Tibial artery (tissue), 4 donors: Measurements from ENCODE around the gene LHPP.

Experiments
- DNase-seq, 2 donors: peaks; one replicate each; pipeline ENCODE4 v3.0.0-alpha.2; 2019
- H3K27ac ChIP-seq, 2 donors: fragments of 200-600 bp; sonication (generic) in 1 of 2; 1 replicate in 1 of 2; 2 replicates in 1 of 2; pipeline ENCODE4 v1.5.1; 2018 to 2019; ENCODE audit warnings: mild to moderate bottlenecking in 1 of 2
- H3K27me3 ChIP-seq, 2 donors: fragments of 200-600 bp; sonication (generic) in 1 of 2; one replicate each; pipeline versions ENCODE4 v1.5.1 to v1.6.0; 2016 to 2019
- H3K36me3 ChIP-seq, 3 donors: fragments of 200-600 bp; sonication (generic) in 2 of 3; one replicate each; pipeline ENCODE4 v1.5.1; 2016 to 2019; ENCODE audit warnings: mild to moderate bottlenecking in 2 of 3
- H3K4me1 ChIP-seq, 4 donors: fragments of 200-600 bp; sonication (generic) in 2 of 4; 1 replicate in 3 of 4; 2 replicates in 1 of 4; pipeline ENCODE4 v1.5.1; 2016 to 2019
- H3K4me3 ChIP-seq, 2 donors: fragments of 200-600 bp; sonication (generic) in 1 of 2; 1 replicate in 1 of 2; 2 replicates in 1 of 2; pipeline ENCODE4 v1.5.1; 2018 to 2019; ENCODE audit warnings: mild to moderate bottlenecking in 2 of 2
- H3K9me3 ChIP-seq, 3 donors: fragments of 200-600 bp; sonication (generic) in 1 of 3; one replicate each; pipeline ENCODE4 v1.5.1; 2016 to 2019
- intact Hi-C: fragments of 100-400 bp; cut with DNase I; formaldehyde crosslinking; loops from one replicate; pipeline ENCODE4 v1.15.0; 2023; ENCODE audit warnings: low total_unique reads
- TF ChIP-seq, protein P1 (sequence below), 2 experiments: fragments of 200-600 bp in 1 of 2; fragments of 450-650 bp in 1 of 2; IDR thresholded peaks; one replicate each; pipeline ENCODE4 v1.5.1; 2017 to 2019; ENCODE audit warnings: antibody characterized with exemption in 2 of 2, mild to moderate bottlenecking in 1 of 2, moderate library complexity in 1 of 2

The LHPP gene

DNA sequence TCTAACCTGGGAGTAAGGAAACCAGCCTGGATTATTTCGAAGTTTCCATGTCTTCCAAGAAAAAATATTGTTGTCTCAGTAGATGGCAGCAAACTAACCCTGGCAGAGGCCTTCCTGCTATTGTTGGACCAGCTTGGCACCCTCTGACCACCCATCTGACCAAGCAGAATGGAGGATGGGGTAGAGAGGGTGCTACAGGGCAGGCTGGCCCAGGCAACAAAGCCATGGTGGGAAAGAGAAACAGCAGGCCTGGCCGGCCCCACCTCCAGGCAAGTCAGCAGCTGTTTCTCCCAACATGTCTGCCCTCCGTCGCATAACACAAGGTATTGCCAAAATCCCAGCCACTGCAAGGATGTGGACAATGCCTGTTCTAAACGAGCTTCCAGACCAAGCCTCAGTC lies 187.6 kb downstream of the LHPP start:
- DNase-seq: peak in 1 of 2 donors; percentile 46
- intact Hi-C loops: no loop called here
- Histone ChIP-seq H3K36me3 (no peaks in the 10 kb centered on the region), H3K9me3 (no peaks in the 10 kb centered on the region), H3K27ac (peak overlapping the region in 1 of 2 donors; percentile 30), H3K4me1 (peaks cover 0 to 47% (median 29%) of the 10 kb centered on the region in 4 donors), H3K27me3 (no peaks in the 10 kb centered on the region), H3K4me3 (no peak overlapping the region)
- TF ChIP-seq, protein P1, sequence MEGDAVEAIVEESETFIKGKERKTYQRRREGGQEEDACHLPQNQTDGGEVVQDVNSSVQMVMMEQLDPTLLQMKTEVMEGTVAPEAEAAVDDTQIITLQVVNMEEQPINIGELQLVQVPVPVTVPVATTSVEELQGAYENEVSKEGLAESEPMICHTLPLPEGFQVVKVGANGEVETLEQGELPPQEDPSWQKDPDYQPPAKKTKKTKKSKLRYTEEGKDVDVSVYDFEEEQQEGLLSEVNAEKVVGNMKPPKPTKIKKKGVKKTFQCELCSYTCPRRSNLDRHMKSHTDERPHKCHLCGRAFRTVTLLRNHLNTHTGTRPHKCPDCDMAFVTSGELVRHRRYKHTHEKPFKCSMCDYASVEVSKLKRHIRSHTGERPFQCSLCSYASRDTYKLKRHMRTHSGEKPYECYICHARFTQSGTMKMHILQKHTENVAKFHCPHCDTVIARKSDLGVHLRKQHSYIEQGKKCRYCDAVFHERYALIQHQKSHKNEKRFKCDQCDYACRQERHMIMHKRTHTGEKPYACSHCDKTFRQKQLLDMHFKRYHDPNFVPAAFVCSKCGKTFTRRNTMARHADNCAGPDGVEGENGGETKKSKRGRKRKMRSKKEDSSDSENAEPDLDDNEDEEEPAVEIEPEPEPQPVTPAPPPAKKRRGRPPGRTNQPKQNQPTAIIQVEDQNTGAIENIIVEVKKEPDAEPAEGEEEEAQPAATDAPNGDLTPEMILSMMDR (IDR thresholded peaks at IDR 0.05): no peak

DNA sequence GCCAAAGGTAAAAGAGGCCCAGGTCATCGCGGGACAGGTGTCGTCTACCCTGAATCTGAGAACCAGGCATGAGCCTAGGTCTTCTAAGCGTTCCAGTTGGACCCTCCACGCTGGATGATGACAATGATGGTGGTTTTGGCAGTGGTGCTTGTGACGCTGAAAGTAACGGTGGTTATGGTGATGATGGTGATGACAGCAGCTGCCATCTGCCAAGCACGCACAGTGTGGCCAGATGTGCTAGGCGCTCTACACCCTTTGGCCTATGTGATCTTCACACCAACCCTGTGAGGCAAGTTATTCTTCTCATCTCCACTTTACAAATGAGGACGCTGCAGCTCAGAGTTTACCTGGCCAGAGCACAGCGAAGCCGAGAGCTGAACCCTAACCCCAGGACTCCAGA lies 188.6 kb downstream of the LHPP start:
- intact Hi-C loops: loop anchor here (10.0 kb wide), 1 partner anchor 95 kb away; the partner anchor contains the start of gene FAM53B
- no peak for DNase-seq
- no peaks in the 10 kb centered on the region for H3K27me3 ChIP-seq
- H3K4me3 ChIP-seq: no peak overlapping the region
- peaks cover 0 to 47% (median 34%) of the 10 kb centered on the region in 4 donors for H3K4me1 ChIP-seq
- TF ChIP-seq, protein P1 (IDR thresholded peaks at IDR 0.05): no peak
- no peaks in the 10 kb centered on the region for H3K9me3 ChIP-seq
- no peaks in the 10 kb centered on the region for H3K36me3 ChIP-seq
- H3K27ac ChIP-seq: no peak overlapping the region

DNA sequence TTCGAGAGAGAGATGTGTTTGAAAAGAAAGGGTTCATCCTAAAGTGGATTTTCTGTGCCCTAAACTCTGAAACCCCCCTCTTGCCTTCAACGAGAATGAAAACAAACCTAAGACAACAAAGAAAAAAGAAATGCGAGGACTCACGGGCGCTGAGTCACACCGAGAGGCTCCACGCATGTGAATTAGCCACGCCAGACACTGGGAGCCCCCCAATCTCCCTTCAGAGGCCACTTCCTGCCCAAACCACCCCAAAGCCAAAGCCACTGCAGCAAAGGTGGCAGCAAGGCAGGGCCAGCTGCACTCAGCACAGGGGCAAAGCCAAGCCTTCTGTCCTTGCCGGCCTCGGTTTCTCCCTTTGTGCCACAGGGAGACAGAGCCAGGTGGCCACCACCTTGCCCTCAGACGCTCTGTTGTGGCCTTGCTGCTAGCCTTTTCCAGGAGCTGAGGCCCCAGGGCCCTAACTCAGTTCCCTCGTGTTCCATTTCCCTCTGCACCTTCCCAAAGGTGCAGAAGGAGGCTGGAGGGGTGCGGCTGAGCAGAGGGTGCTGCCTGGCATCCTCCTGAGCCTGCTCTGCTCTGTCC lies 189.3 kb downstream of the LHPP start:
- DNase-seq: no peak
- intact Hi-C loops: loop anchor here (10.0 kb wide), 1 partner anchor 94 kb away; the partner anchor contains the start of gene FAM53B
- no peaks in the 10 kb centered on the region for H3K36me3 ChIP-seq
- no peaks in the 10 kb centered on the region for H3K27me3 ChIP-seq
- H3K4me1 ChIP-seq: peaks cover 0 to 43% (median 34%) of the 10 kb centered on the region in 4 donors
- TF ChIP-seq, protein P1 (IDR thresholded peaks at IDR 0.05): no peak
- no peaks in the 10 kb centered on the region for H3K9me3 ChIP-seq
- no peak overlapping the region for H3K27ac ChIP-seq
- no peak overlapping the region for H3K4me3 ChIP-seq

DNA sequence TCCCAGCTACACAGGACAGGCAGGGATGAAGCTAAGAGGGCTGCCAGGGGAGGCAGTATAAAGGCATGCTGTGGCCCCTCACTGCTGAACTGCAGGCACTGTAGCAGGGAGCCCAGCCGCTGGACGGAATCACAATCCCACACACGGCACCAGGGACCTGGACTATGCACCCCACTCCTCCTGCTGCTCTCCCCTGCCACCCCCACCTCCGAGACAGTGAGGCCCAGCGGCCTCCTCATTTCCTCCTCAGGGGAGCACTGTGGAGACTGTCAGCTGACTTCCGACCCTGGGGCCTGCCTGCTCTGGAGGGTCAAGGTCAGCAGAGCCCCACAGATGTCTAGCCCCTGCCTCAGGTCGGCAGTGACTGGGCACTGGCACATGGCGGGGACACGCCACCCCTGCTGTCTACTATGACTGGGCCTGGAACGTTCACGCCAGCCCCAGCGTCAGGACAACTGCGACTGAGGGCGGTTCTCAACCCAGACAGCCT lies 189.8 kb downstream of the LHPP start:
- peaks cover 0 to 41% (median 32%) of the 10 kb centered on the region in 4 donors for H3K4me1 ChIP-seq
- no peak for DNase-seq
- intact Hi-C loops: loop anchor here (10.0 kb wide), 1 partner anchor 93 kb away; the partner anchor contains the start of gene FAM53B
- no peaks in the 10 kb centered on the region for H3K9me3 ChIP-seq
- no peak overlapping the region for H3K27ac ChIP-seq
- H3K36me3 ChIP-seq: no peaks in the 10 kb centered on the region
- H3K27me3 ChIP-seq: no peaks in the 10 kb centered on the region
- H3K4me3 ChIP-seq: no peak overlapping the region
- TF ChIP-seq, protein P1 (IDR thresholded peaks at IDR 0.05): no peak

DNA sequence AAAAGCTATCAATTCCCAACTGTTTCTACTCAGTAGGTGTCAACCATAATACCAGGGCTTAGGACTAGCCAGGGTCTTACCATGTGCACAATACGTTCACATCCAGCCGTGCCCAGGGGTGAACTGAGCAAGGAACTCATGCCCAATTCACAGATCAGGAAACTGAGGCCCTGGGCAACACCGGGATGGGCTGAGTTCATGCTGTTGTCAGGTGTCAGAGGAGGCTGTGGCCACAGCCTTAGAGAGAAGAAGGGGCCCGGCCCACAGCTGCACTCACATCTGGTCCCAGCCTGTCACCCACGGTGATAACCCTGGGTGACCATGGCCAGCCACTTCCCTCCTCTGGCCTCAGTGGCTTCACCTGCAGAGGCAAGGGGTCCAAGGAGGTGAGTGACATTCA lies 190.6 kb downstream of the LHPP start:
- H3K36me3 ChIP-seq: no peaks in the 10 kb centered on the region
- no peak for DNase-seq
- no peaks in the 10 kb centered on the region for H3K9me3 ChIP-seq
- peaks cover 0 to 38% (median 27%) of the 10 kb centered on the region in 4 donors for H3K4me1 ChIP-seq
- no peak overlapping the region for H3K4me3 ChIP-seq
- H3K27ac ChIP-seq: no peak overlapping the region
- intact Hi-C loops: loop anchor here (10.0 kb wide), 1 partner anchor 93 kb away; the partner anchor contains the start of gene FAM53B
- TF ChIP-seq, protein P1 (IDR thresholded peaks at IDR 0.05): no peak
- no peaks in the 10 kb centered on the region for H3K27me3 ChIP-seq
